HG02840 (cell line): Measurements from ENCODE around the gene NUAK1.
"Not testable (repeated sequence)": the region's sequence is repeated elsewhere in the genome, so short reads cannot be mapped to it uniquely, and the experiment has no call there.

Experiments used
- ATAC-seq: cut with Tn5 transposase; IDR thresholded peaks from one replicate; pipeline ENCODE4 v1.9.1; 2021; ENCODE audit warnings: mild to moderate bottlenecking, moderate library complexity, moderate number of reproducible peaks; ENCODE audit not compliant: unreplicated experiment, low FRiP score

The NUAK1 gene

GRCh38 chr12:106018286-106018685 is 120.5 kb downstream of the NUAK1 start:
- ATAC-seq = no peak

- ATAC-seq = not testable (repeated sequence)
These were observed 122.0 kb downstream of the NUAK1 start for GRCh38 chr12:106016601-106017278.

GRCh38 chr12:106015646-106016045 is 123.1 kb downstream of the NUAK1 start:
- ATAC-seq = no peak

GRCh38 chr12:106013941-106014340 is 124.8 kb downstream of the NUAK1 start:
- no peak for ATAC-seq
